Midbrain (tissue), 1 donor: Measurements from ENCODE around the gene DZANK1.
"Not testable (repeated sequence)": the region's sequence is repeated elsewhere in the genome, so short reads cannot be mapped to it uniquely, and the experiment has no call there.

Experiments
- DNase-seq: peaks from one replicate; lab custom pipeline; 2025; lab: John Stamatoyannopoulos, UW

The DZANK1 gene

DNA sequence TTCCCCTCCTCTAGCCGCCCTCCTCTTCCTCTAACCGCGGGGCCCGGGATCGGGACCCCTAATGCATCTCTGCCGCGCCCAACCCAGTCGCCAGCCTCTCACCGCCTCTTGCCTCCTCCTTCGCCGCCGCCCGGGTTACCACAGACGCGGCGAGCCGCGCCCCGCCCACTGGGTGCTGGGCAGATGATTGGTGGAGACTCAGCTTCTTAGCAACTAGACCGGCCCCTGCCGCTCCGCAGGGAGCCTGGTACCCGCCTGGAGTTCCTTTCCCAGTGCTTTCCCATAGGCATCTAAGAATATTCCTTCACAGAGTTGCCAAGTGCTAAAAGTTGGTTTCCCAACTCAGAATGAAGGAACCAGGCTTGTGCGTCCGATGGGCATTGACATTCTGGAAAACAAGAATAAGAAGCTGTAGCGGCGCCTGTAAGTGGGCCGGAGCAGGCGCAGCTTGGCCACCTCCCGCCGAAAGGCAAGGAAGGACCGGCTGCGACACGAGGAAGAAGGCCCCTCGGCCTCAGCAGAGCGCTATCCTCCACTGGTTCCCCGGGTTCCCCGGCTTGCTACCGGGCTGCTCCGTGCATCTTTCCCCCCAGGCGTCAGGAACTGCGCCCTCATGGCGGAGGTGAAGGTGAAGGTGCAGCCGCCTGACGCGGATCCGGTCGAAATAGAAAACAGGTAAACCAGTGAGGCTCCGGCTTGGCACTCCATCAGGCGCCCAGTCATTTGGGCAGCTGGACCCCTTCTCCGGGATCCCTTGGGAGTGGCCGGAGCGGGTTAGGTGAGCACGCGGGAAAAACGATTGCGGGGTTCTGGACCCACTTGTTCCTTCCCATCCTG, at the start of gene DZANK1, which contains the start of gene POLR3F:
DZANK1 (minus strand) TSS at position 137 of the 837 bp plus-strand sequence. CDS start 1,672 bp downstream, outside the sequence.
POLR3F (plus strand) TSS at position 497 of the 837 bp plus-strand sequence; CDS start at position 614, 117 bp downstream.
- peak; percentile 98 for DNase-seq

DNA sequence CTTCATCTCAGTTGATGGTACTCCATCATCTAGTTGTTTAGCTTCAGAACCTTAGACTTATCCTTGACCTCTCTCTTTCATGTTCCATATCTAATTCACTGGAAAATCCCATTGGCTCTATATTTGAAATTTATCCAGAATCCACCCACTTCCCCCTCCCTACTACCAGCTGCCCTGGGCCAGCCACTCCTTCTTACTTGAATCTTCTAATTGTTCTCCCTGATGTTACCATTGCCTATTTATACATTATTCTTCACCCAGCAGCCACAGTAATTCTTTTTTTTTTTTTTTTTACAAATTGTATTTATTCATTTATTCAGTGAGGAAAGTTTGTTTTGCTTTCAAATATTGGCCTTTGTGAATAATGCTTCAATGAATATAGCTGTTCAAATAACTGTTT, 49.1 kb upstream of the DZANK1 start:
- no peak for DNase-seq

DNA sequence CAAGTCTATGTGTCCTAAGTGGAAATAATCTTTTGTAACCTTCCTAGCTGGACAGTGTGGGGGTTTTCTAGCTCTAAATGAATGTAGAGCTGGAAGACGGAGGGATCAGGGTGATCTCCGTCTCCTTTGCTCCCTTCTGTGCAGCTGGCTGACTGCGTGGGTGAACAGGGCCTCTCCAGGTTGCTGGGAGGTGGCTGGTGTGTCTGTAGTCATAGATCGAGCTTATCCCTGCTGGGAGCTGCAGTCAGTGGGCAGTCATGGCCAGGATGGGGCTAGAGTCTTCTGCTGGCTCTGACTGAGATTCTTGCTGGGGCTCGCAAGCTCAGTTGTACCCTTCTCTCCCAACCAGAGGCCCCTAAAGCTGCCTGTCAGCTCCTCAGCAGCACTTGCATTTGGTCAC, 47.3 kb upstream of the DZANK1 start:
- no peak for DNase-seq

DNA sequence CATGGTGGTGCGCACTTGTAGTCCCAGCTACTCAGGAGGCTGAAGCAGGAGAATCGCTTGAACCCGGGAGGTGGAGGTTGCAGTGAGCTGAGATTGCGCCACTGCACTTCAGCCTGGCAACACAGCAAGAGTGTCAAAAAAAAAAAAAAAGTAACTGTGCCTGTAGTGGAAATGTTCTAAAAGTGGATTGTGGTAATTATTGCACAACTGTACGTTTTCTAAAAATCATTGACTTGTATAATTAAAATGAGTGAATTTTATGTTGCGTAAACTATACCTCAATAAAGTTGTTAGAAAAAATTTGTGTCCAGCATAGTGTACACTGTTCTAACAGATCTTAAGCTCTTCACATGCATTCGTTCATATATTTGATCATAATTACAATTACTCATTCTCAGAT, 46.4 kb upstream of the DZANK1 start:
- no peak for DNase-seq

DNA sequence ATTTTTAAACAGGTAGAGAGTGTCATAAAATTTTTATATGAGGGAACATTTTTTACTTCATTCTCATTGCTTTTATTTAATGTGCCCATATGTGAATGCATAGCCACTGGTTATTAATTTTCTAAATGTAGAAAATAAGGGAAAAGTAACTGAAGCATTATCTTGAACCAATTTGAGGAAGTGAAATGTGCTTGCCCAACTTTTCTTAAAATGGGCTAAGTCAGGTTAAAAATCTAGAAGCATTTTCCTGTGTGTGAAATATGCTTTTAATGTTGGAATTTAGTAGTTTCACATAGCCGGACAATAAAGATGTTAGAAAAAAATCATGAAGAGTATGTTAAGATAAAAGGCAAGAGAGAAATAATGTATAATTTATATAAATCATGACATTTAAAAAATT, 44.7 kb upstream of the DZANK1 start:
- no peak for DNase-seq

DNA sequence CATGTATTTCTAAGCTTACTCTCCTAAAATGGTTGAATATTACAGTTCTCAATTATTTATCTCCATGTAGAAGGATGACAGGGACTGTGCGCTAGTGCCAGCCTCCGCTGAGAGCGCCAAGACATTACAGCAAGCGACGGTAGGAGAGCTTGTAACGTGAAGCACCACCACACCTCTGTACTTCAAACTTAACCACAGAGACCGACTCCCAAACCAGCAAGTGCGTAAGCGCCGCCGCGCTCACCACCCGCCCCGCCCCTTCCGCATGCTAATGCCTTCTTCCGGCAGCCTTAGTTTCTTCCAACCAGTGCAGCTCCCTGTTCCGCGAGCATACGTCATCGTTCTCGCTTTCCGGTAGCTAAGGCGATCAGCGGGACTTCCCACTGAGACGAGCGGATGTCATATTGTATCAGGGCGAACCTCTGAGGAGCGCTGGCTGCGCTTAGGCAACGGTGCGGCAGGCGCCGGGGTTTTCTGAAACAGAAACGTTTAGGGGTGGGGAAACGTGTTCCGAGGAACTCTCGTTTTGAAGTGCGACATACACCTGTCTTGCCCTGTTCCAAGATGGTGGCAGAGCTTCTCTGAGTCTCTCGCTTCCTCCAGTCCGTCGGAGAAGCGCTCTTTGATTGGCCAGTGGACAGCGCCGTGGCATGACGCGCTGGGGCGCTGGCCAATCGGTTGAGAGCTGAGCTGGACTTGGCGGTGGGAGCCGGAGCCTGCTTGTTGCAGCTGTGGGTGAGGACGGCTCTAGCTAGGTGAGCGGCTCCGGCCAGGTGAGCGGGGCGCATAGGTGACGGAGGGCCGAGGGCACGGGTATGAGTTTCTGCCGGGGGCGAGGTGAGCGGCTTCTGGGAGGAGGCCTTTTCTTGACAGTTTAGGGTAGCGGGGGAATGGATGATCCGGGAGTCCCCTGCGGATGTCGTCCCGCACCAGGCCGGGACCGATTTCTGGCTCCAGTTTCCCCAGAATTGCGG, 40.7 kb upstream of the DZANK1 start, which contains the start of gene SEC23B:
SEC23B (plus strand) TSS at position 723 of the 974 bp plus-strand sequence. CDS start 2,896 bp downstream, outside the sequence.
- DNase-seq: peak; percentile 97

DNA sequence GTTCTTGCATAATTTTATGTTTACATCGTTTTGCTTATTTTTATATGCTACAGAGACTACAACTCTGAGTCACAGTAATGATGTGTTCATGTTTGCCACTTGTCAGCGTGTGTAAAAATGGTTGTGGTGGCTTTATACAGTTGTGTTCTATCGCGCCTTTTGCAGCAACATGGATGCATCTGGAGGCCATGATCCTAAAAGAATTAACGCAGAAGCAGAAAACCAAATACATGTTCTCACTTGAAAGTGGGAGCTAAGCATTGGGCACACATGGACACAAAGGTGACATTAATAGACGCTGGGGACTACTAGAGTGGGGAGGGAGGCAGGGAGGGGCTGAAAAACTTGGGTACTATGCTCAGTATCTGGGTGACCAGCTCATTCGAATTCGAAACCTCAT, 39.9 kb upstream of the DZANK1 start:
- DNase-seq: peak; percentile 56

DNA sequence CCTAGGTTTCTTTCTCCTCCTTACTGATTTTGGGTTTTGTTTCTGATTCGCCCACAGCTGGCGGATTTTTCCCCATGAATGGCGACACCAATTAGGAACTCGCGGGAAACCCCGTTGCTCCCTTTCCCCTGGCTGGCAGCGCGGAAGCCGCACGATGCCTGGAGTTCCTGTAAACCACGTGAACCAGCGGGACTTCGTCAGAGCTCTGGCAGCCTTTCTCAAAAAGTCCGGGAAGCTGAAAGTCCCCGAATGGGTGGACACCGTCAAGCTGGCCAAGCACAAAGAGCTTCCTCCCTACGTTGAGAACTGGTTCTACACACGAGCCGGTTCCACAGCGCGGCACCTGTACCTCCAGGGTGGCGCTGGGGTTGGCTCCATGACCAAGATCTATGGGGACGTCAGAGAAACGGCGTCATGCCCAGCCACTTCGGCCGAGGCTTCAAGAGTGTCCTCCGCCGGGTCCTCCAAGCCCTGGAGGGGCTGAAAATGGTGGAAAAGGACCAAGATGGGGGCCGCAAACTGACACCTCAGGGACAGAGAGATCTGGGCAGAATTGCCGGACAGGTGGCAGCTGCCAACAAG, 37.7 kb upstream of the DZANK1 start:
- no peak for DNase-seq

DNA sequence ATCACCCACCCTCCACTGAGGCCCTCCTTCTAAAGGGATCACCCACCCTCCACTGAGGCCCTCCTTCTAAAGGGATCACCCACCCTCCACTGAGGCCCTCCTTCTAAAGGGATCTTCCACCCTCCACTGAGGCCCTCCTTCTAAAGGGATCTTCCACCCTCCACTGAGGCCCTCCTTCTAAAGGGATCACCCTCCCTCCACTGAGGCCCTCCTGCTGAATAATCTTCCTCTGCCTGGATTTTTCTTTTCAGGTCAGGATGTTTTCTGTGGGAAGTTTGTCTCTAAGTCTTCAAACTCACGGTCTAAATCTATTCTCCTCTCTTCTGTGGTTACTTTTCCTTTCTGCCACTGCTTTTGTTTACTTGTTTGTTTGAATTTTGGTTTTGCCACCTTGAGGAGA, 34.8 kb upstream of the DZANK1 start:
- not testable (repeated sequence) for DNase-seq

DNA sequence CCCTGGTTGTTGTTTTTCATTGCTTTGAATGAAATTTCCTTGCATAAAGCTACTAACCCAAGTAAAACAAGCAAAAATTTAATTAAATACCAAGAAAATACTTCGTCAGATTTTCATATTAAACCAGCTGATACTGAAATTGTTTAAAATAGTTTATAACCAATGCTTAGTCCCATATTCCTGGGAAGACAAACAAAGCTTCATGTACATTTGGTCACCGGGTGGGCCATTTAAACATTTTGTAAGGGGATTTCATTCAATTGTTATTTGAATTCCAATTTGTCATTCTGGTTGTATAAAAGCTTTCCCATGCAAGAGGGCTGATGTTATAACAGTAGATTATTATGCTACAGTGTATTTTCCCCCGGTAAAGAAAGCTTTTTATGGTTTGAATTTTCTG, 30.8 kb upstream of the DZANK1 start:
- no peak for DNase-seq

DNA sequence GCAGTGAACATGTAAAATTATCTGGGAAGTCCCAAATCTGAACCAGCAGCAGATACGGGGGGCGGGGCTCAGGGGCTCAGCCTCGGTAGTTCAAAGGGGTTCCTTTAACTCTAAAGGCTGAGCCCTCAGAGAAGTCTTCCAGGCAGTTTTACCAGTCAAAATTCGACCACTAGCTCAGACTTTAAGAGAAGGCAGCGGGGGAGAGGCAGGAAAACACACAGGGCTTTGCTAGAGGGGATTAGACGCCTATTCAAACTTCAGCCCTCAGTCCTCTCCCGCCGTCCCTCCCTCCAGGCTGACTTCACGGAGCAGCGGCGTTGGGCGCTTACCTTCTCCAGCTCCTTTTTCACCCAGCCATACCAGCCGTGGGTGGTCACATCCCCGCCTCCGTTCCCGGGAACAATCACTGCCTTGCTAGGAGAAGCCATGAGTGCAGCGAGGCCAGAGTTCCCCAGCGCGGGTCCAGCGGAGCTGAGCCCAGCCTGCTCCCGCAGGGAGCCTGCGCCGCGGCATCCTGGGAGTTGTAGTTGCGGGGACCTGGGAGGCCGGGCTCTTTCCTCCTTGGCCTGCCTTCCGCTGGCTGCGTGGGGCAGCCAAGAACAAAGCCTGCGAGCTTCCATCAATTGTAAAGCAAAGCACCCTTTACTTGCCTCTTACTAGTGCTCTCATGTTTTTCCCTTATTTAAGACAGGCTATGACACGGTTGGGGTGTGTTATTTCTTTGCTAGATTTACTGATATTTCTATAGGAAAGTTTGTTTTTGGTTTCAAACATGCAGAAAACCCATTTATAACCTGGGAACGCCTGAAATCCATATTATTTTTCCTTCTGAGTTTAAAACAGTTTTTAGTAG, 30.1 kb upstream of the DZANK1 start, which contains the start of gene RBBP9:
RBBP9 (minus strand) TSS at position 486 of the 853 bp plus-strand sequence; CDS start at position 428, 58 bp downstream.
- peak; percentile 87 for DNase-seq

DNA sequence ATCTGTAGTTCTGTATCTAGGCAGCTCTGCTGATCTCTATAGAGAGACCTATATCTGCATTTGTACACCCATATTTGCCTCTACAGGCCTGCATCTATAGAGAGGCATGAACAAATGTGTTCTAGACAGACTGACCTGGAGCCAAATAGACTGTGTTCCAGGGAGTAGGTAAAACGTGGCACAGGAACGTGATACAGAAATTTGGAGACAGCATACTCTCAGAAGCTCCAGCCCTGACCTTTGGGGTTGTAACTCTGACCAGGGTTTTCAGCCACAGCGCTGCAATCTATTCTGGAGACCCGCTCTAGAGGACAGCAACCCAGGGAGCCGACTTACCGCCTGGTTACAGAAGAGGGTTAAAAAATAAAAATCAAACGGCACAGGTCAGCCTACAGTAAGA, 29.2 kb upstream of the DZANK1 start:
- no peak for DNase-seq

DNA sequence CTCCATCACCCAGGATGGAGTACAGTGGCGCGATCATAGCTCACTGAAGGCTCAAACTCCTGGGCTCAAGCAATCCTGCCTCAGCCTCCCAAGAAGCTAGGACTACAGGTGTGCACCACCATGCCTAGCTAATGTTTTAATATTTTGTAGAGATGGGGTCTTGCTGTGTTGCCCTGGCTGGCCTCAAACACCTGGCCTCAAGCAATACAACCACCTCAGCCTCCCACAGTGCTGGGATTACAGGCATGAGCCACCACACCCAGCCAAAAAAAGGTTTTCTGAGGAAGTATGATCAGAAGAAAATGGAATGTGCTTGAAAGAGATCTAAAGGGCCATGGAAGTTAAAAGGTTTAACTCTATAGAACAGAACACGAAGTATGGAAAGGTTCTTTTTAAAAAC, 21.5 kb upstream of the DZANK1 start:
- no peak for DNase-seq

DNA sequence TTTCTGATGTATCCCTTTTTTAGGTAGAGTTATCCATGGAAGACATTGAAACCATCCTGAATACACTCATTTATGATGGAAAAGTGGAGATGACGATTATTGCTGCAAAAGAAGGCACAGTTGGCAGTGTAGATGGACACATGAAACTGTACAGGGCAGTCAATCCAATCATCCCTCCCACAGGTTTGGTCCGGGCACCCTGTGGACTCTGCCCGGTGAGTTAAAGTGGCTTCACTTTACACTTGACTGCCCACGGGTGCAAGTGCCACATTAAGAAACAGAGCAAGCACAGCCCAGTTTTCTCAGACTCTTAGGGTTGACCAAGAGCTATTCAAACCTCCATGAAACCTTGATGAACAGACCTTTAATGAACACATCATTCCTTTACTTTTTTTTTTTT, 14.8 kb upstream of the DZANK1 start:
- DNase-seq: no peak

DNA sequence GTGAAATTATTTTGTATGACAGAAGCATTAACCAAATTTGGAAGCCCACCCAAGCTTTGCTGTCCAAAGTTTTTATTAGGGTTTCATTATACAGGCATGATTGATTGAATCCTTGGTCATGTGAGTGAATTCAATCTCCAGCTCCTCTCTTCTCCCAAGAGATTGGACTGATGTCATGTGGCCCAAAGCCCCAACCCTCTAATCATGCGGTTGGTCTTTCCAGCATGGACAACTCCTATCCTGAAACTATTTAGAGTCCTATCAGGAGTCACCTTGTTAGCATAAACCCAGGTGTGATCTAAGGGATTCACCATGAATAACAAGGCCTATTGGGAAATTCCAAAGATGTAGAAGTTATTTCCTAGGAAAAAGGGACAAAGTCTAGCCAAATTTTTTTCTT, 11.0 kb upstream of the DZANK1 start:
- DNase-seq: no peak

DNA sequence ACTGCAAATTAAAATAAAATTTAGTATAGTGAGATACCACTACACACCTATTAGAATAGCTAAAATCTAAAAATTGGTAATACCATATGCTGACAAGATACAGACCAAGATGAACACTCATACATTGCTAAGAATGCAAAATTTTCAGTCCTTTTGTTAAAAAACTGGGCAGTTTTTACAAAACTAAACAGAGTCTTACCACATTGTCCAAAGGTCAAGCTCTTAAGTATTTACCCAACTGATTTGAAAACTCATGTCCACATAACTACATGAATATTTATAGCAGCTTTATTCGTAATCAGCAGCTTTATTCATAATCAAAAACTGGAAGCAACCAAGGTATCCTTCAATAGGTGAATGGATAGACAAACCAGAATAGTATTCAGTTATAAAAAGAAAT, 10.4 kb upstream of the DZANK1 start:
- no peak for DNase-seq

DNA sequence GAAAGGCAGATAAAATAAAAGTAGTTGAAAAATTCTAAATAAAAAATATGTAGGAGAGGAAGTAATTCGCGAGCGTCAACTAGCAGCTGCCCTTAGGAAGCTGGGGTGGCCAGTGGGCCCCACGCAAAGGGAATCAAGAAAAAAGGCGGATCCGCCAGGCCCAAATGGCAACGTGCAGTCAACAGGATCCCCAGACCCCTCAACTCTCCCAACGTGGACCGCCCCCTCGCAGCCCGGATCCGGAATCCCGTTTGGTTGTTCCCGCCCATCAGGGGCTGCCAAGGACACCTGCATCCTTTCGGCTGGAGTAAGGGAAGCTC, 296 bp downstream of the DZANK1 start:
- no peak for DNase-seq

DNA sequence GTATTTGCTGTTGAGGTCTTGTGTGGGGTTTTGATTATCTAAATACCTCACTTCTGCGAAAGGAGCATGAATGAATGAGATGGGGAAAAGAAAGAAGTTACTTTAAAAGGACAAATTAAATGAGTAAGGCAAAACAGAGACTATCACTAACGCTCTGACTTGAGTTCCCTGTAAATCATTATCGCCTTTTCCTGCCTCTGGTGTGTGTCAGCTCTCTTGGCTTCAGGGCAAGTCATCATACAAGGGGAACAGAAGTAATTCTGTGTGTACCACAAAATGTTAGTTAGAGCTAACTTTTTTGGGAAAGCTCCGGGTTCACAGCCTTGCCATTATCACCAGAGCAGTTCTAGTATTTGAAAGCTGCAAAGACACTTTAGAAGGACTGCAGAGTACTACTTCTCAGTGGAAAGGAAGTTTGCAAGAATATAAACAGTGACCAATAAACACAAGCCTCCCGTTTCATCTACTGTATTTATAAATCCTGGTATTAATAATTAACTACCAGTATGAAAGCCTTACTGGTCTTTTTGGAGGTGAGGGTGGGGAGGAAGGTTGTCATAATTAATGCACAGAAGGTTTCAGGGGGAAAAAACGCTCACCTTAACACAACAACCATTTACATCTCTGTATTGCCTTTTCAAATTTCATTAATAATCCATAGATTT, 1.2 kb downstream of the DZANK1 start:
- no peak for DNase-seq

DNA sequence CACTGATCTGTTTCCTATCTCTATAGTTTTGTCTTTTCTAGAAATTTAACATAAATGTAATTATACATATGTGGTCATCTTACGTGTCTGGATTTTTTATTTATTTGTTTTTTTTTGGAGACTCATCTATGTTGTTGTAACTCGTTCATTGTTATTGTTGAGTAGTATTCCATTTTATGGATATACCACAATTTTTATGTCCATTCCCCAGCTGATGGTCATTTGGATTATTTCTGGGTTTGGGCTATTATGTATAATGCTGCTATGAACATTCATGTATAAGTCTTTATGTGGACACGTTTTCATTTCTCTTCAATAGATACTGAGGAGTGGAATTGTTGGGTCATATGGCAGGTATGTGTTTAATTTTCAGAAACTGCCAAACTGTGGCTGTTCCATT, 10.2 kb downstream of the DZANK1 start:
- no peak for DNase-seq

DNA sequence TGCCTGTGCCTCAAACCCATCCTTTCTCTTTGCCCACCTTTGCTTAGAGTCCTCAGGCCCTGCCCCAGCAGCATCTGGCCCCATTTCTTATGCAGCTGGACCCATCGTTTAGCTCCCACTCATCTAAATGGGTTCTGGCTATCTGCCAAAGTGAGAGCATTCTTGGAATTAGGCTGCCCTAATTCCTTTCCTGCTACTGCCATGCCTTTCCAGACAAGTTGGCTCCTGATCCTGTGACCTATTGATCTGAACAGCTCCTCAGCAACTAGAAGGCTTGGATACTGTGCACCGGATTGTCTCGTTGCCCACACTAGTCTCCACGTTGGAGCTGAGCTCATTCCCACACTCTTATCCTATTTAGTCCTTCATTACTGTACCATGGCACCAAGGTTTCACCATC, 22.9 kb downstream of the DZANK1 start:
- no peak for DNase-seq

DNA sequence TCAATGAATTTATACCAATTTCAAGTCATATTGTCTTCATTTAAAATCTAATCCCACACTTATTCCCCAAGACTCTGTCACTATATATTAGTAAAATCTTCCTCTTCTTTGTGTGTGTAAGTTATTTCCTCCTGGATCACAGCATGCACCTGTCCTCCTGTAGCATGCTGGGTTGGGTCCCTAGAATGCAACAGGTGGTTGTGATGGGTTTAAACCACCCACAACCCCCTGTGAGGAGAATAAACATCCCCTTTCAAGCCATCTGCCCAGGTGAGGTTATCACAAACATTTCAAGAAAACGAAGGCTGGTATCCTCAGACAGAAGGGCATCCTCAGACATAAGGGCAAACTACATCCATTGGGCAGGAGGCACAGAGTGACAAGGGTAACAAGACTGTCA, 26.4 kb downstream of the DZANK1 start:
- no peak for DNase-seq
